RCC 7860 (cell line): ENCODE data around the gene CD53.
"Not testable (repeated sequence)": the region's sequence is repeated elsewhere in the genome, so short reads cannot be mapped to it uniquely, and the experiment has no call there.

ENCODE experiments used
- DNase-seq: peaks from one replicate; pipeline ENCODE4 v3.0.0-alpha.2; 2015; ENCODE audit warnings: low spot score
- FAIRE-seq: peaks from 2 replicates; lab custom pipeline; 2012; peaks lifted over from hg19 to GRCh38; lab: Jason Lieb, UNC

Gene CD53

DNA sequence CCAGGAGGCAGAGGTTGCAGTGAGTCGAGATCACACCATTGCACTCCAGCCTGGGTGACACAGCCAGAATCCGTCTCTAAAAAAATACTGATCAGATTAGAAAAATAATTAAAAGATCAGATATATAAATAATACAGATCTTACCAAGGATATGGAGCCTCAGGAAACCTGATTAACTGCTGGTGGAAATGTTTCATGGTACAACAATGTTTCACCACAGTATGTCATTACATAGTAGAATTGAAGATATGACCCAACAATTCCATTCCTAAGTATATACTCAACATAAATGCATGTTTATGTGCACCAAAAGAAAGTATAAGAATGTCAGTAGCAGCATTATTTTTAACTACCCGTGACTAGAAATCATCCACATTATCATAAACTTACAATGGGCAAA lies 41.7 kb downstream of the CD53 start:
- DNase-seq (no peak), FAIRE-seq (no peak)

DNA sequence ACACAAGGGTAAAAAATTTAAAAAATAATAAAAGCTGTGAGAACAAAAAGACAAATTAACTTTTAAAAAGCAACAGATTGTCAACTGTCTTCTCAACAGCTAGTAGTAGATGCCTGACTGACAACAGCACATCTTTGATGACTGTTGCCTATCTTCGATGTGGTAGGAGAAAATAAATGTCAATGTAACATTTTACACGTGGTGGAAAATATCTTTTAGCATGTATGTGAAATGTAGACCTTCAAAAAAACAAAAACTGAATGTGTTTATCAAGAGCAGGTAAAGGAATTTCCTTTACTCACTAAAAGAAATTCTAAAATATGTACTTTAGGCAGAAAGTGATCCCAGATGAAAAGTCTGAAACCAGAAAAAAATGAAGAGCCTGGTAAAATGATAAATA lies 42.9 kb downstream of the CD53 start:
- DNase-seq (no peak), FAIRE-seq (no peak)

DNA sequence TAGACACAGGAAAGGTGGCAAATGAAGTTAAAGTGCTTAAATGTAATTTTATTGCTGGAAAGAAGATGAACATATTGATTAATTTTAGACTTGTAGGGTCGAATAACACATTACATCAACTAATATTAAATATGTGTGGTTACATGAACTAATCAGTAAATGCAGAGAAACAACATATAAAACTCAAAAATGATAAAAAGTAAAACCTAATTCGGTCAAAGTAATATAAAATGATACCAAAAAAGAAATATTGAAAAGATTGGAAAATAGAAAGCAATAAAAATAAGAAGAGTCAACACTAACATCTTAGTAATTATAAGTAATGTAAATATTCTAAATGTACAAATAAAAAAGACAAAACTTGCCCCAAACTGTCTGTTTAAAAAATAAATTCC lies 43.3 kb downstream of the CD53 start:
- no peak for DNase-seq

DNA sequence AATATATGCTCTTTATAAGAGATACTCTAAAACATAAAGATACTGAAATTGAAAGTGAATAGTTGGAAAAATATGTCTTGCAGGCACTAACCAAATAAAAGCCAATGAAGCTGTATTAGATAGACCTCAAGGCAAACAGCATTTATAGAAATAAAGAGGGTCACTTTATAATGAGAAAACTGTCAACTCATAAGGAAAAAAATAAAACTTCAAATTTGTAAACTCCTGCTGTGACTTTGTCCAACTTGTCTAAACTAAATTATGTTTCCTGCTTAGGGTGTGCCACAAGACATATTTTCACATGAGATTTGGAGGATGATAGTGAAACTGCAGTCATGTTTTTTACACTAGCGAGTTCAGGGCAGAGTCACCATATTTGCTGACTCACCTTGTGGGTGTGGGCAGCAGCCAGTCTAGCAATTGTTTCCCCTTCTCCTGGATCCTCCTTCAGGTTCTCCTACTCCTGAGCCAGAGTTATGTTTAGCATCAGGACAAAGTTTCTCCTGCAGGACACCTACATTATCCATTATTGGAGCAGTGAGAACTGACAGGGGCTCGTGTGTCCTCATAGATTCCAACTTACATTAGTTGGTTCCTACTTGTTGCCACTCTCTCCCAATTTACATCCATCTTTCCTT lies 43.8 kb downstream of the CD53 start:
- peak; percentile 48 for DNase-seq
- FAIRE-seq = peak; percentile 60

More for the DNA sequence above, 43.3 kb downstream of the CD53 start:
- no peak for FAIRE-seq

DNA sequence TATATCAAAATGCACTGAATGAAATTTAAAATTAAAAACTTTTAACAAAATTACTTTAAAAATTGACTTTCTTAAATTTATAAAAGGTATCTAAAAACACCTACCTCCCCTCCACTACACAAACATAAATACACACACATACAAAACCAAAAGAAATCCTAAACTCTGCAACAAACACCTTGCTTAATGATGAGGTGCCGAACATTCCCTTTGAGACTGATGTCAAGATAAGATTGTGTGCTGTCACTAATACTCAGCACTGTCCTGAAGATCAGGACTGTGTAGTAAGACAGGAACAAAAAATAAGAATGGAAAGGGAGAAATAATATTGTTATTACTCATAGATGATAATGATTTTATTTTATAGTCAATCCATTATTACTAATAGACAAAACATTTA lies 45.1 kb downstream of the CD53 start:
- DNase-seq (no peak), FAIRE-seq (peak; percentile 52)

DNA sequence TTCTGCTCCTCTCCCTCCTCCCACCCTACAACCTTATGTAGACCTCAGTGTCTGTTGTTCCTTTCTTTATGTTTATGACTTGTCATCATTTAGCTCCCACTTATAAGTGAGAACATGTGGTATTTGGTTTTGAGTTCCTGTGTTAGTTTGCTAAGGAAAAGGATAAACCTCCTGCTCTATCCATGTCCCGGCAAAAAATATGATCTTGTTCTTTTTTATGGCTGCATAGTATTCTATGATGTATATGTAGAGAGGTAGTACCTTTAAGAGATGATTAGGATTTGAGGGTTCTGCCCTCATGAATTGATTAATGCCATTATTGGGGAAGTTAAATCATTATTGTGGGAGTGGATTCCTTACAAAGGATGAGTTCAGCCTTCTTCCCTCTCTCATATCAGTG lies 49.0 kb downstream of the CD53 start:
- no peak for FAIRE-seq
- no peak for DNase-seq

GRCh38 chr1:110927484-110928075 lies 54.6 kb downstream of the CD53 start:
- FAIRE-seq = no peak

DNA sequence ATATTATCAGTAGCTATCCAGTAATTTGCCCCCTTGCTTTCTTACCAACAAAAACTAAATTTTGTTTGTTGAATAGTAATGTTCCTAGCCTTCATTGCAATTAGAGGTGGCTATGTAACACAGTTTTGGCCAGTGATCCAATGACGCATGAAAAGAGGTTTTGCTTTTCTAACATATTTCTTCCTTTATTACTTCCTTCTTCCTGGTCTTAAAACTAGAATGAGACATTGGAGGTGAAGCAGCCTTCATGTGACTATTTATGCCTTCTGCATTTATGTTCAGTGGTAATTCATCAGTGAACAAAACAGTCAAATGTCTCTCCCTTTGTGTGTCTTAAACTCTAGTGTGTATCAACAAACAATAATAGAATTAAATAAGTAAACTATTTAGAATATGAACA lies 55.2 kb downstream of the CD53 start:
- no peak for FAIRE-seq

More at GRCh38 chr1:110927484-110928075, 54.6 kb downstream of the CD53 start:
- peak; percentile 26 for DNase-seq

GRCh38 chr1:110928904-110929303 lies 56.0 kb downstream of the CD53 start:
- FAIRE-seq = no peak

More for the DNA sequence above, 55.2 kb downstream of the CD53 start:
- DNase-seq = no peak

DNA sequence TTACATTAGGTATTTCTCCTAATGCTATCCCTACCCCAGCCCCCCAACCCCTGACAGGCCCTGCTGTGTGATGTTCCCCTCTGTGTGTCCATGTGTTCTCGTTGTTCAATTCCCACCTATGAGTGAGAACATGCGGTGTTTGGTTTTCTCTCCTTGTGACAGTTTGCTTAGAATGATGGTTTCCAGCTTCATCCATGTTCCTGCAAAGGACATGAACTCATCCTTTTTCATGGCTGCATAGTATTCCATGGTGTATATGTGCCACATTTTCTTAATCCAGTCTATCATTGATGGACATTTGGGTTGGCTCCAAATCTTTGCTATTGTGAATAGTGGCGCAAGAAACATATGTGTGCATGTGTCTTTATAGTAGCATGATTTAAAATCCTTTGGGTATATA lies 58.1 kb downstream of the CD53 start:
- FAIRE-seq, DNase-seq: not testable (repeated sequence)

More at GRCh38 chr1:110928904-110929303, 56.0 kb downstream of the CD53 start:
- no peak for DNase-seq

DNA sequence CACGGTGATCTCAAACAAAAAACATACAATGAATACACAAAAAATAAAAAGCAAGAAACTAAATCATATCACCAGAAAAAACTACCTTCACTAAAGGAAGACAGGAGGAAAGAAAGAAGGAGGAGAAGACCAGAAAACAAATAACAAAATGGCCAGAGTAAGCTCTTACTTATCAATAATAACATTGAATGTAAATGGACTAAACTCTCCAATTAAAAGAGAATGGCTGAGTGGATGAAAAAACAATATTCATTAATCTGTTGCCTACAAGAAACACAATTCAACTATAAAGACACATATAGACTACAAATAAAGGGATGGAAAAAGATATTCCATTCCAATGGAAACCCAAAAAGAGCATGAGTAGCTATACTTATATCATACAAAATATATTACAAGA lies 63.6 kb downstream of the CD53 start:
- FAIRE-seq (no peak), DNase-seq (no peak)

- DNase-seq (no peak), FAIRE-seq (no peak)
Observed at GRCh38 chr1:110944806-110945205, 71.9 kb downstream of the CD53 start.

DNA sequence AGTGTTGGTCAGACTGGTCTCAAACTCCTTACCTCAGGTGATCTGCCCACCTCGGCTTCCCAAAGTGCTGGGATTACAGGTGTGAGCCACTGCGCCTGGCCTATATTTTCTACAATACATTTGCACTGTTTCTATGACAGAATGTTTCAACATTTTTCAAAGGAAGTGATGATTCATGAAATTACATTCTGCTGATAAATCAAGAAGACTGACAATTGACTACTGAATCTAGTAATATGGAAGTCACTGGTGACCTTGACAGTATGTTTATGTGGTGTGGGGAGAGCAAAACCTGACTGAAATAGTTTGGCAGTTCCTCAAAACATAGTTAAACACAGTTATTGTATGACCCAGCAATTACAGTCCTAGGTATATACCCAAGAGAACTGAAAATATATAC lies 72.7 kb downstream of the CD53 start:
- DNase-seq = no peak
- no peak for FAIRE-seq

DNA sequence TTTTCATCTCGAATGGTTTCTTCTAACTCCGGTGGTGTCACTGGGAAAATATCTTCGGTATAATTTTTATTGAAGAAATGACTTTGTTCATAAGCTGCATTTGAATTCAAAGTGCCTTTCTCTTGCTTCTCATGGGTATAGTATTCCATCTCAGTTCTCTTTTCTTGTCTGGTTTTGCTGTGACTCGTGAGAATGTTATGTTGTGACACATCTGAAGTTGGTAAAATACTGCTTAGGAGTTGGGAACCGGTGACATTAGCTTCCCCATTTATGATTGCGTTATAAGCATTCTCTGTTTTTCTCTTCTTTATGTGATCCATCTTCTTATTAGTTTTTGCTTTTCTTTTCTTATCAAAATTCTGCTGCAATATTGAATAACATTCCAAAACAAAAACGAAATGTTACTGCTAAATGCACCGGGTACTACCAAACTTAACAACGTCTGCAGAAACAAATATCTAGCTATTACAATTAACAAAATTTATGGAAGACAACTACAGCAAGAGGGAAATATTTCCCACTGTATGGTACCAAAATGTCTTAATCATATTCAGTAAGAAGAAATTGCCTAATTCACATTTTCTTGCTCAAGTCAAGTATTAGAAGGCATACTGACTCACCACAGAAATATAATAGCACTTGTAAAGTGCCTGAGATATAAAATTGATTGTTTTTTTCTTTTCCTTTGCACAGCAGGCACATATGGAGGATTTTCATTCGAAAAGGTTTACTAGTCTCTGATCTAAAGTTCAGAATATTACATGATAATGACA lies 75.3 kb downstream of the CD53 start:
- DNase-seq = peak; percentile 22
- no peak for FAIRE-seq
